ENCODE data around the gene TRIM6. TPM values are rescaled to one million over a fixed set of nuclear protein-coding genes. Genes with fewer than 3 reads are reported as not detected.

The TRIM6 gene
- total and polyA plus RNA-seq, 2 donors from 2014 or later: 6.5 to 7.4 TPM

GRCh38 chr11:5591613-5592012 lies 4.8 kb upstream of the TRIM6 start:
- no peaks in the 10 kb centered on the region for H3K4me1 ChIP-seq (ENCODE audit: control insufficient read depth in 2 of 3, insufficient read depth in 2 of 3, low read depth in 1 of 3, low read length in 3 of 3)
- H3K4me3 ChIP-seq (ENCODE audit: low read length in 3 of 3): no peak overlapping the region
- TF ChIP-seq, protein P1, sequence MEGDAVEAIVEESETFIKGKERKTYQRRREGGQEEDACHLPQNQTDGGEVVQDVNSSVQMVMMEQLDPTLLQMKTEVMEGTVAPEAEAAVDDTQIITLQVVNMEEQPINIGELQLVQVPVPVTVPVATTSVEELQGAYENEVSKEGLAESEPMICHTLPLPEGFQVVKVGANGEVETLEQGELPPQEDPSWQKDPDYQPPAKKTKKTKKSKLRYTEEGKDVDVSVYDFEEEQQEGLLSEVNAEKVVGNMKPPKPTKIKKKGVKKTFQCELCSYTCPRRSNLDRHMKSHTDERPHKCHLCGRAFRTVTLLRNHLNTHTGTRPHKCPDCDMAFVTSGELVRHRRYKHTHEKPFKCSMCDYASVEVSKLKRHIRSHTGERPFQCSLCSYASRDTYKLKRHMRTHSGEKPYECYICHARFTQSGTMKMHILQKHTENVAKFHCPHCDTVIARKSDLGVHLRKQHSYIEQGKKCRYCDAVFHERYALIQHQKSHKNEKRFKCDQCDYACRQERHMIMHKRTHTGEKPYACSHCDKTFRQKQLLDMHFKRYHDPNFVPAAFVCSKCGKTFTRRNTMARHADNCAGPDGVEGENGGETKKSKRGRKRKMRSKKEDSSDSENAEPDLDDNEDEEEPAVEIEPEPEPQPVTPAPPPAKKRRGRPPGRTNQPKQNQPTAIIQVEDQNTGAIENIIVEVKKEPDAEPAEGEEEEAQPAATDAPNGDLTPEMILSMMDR (IDR thresholded peaks at IDR 0.05; ENCODE audit: borderline replicate concordance, extremely low read depth, insufficient read depth): no peak
- no peak for FAIRE-seq
- no peak overlapping the region for H3K27ac ChIP-seq (ENCODE audit: low read depth in 2 of 2, low read length in 2 of 2)
- peak in 1 of 5 donors; percentile 12 for DNase-seq
- H3K9me3 ChIP-seq (ENCODE audit: control insufficient read depth in 2 of 3, insufficient read depth in 1 of 3, low read length in 3 of 3): no peaks in the 10 kb centered on the region
- intact Hi-C loops (cut with DNase I): no loop called here
- H3K27me3 ChIP-seq (ENCODE audit: control insufficient read depth, insufficient read depth, low read length): no peaks in the 10 kb centered on the region
- no peaks in the 10 kb centered on the region for H3K36me3 ChIP-seq (ENCODE audit: control insufficient read depth in 2 of 3, insufficient read depth in 3 of 3, low read length in 3 of 3)
- no peak overlapping the region for H3K9ac ChIP-seq (ENCODE audit: low read length in 3 of 3)

DNA sequence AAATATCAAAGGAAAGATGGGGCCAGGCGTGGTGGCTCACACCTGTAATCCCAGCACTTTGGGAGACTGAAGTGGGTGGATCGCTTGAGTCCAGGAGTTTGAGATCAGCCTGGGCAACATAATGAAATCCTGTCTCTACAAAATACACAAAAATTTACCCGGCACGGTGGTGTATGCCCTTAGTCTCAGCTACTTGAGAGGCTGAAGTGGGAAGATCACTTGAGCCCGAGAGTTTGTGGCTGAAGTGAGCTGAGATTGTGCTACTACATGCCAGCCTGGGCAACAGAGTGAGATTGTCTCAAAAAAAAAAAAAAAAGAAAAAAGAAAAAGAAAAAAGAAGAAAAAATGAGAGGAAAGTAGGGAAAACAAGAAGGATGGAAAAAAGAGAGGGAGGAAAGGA lies 3.8 kb upstream of the TRIM6 start:
- Histone ChIP-seq H3K4me1 (ENCODE audit: control insufficient read depth in 2 of 3, insufficient read depth in 2 of 3, low read depth in 1 of 3, low read length in 3 of 3) (no peaks in the 10 kb centered on the region), H3K9ac (ENCODE audit: low read length in 3 of 3) (no peak overlapping the region), H3K36me3 (ENCODE audit: control insufficient read depth in 2 of 3, insufficient read depth in 3 of 3, low read length in 3 of 3) (no peaks in the 10 kb centered on the region), H3K27me3 (ENCODE audit: control insufficient read depth, insufficient read depth, low read length) (no peaks in the 10 kb centered on the region), H3K9me3 (ENCODE audit: control insufficient read depth in 2 of 3, insufficient read depth in 1 of 3, low read length in 3 of 3) (no peaks in the 10 kb centered on the region), H3K27ac (ENCODE audit: low read depth in 2 of 2, low read length in 2 of 2) (no peak overlapping the region), H3K4me3 (ENCODE audit: low read length in 3 of 3) (no peak overlapping the region)
- intact Hi-C loops (cut with DNase I): no loop called here
- FAIRE-seq: no peak
- TF ChIP-seq, protein P1 (IDR thresholded peaks at IDR 0.05; ENCODE audit: borderline replicate concordance, extremely low read depth, insufficient read depth): no peak
- DNase-seq: no peak

GRCh38 chr11:5593146-5593545 lies 3.3 kb upstream of the TRIM6 start:
- TF ChIP-seq, protein P1 (IDR thresholded peaks at IDR 0.05; ENCODE audit: borderline replicate concordance, extremely low read depth, insufficient read depth): no peak
- no peaks in the 10 kb centered on the region for H3K27me3 ChIP-seq (ENCODE audit: control insufficient read depth, insufficient read depth, low read length)
- intact Hi-C loops (cut with DNase I): no loop called here
- H3K36me3 ChIP-seq (ENCODE audit: control insufficient read depth in 2 of 3, insufficient read depth in 3 of 3, low read length in 3 of 3): no peaks in the 10 kb centered on the region
- H3K9me3 ChIP-seq (ENCODE audit: control insufficient read depth in 2 of 3, insufficient read depth in 1 of 3, low read length in 3 of 3): no peaks in the 10 kb centered on the region
- no peak overlapping the region for H3K9ac ChIP-seq (ENCODE audit: low read length in 3 of 3)
- DNase-seq: no peak
- no peak overlapping the region for H3K27ac ChIP-seq (ENCODE audit: low read depth in 2 of 2, low read length in 2 of 2)
- no peak for FAIRE-seq
- no peak overlapping the region for H3K4me3 ChIP-seq (ENCODE audit: low read length in 3 of 3)
- no peaks in the 10 kb centered on the region for H3K4me1 ChIP-seq (ENCODE audit: control insufficient read depth in 2 of 3, insufficient read depth in 2 of 3, low read depth in 1 of 3, low read length in 3 of 3)

GRCh38 chr11:5597953-5598352 lies 1.5 kb downstream of the TRIM6 start:
- no peak overlapping the region for H3K27ac ChIP-seq (ENCODE audit: low read depth in 2 of 2, low read length in 2 of 2)
- TF ChIP-seq, protein P1 (IDR thresholded peaks at IDR 0.05; ENCODE audit: borderline replicate concordance, extremely low read depth, insufficient read depth): no peak
- H3K9me3 ChIP-seq (ENCODE audit: control insufficient read depth in 2 of 3, insufficient read depth in 1 of 3, low read length in 3 of 3): no peaks in the 10 kb centered on the region
- H3K4me3 ChIP-seq (ENCODE audit: low read length in 3 of 3): peak overlapping the region in 2 of 3 donors; percentile 87 to 89
- DNase-seq (no peak), FAIRE-seq (no peak)
- intact Hi-C loops (cut with DNase I): no loop called here
- no peak overlapping the region for H3K9ac ChIP-seq (ENCODE audit: low read length in 3 of 3)
- no peaks in the 10 kb centered on the region for H3K4me1 ChIP-seq (ENCODE audit: control insufficient read depth in 2 of 3, insufficient read depth in 2 of 3, low read depth in 1 of 3, low read length in 3 of 3)
- H3K36me3 ChIP-seq (ENCODE audit: control insufficient read depth in 2 of 3, insufficient read depth in 3 of 3, low read length in 3 of 3): no peaks in the 10 kb centered on the region
- H3K27me3 ChIP-seq (ENCODE audit: control insufficient read depth, insufficient read depth, low read length): no peaks in the 10 kb centered on the region

All from kidney (tissue), 14 donors.